Loucy (cell line): Measurements from ENCODE around the gene ATRNL1.

ENCODE experiments used
- H2AFZ ChIP-seq: fragments of 200-600 bp; sonication (generic); 2 replicates; pipeline ENCODE4 v1.6.0; 2016; ENCODE audit warnings: antibody characterized with exemption, mild to moderate bottlenecking, low read length, moderate library complexity
- H3F3A ChIP-seq: fragments of 200-600 bp; 2 replicates; pipeline ENCODE4 v1.6.0; 2016; ENCODE audit warnings: antibody characterized with exemption, low read depth, mild to moderate bottlenecking
- H3K27me3 ChIP-seq: fragments of 200-600 bp; sonication (generic); 2 replicates; pipeline ENCODE4 v1.6.1; 2014; ENCODE audit warnings: low read length, mild to moderate bottlenecking; ENCODE audit not compliant: insufficient read depth, poor library complexity, severe bottlenecking
- H3K36me3 ChIP-seq: fragments of 200-600 bp; sonication (generic); 2 replicates; pipeline ENCODE4 v1.6.1; 2016; ENCODE audit warnings: low read length; ENCODE audit not compliant: insufficient read depth
- H3K4me1 ChIP-seq: fragments of 200-600 bp; sonication (generic); 2 replicates; pipeline ENCODE4 v1.5.1; 2014; ENCODE audit warnings: low read length, mild to moderate bottlenecking; ENCODE audit not compliant: insufficient read depth, poor library complexity, severe bottlenecking
- H3K4me2 ChIP-seq: fragments of 200-600 bp; sonication (generic); 2 replicates; pipeline ENCODE4 v1.6.0; 2014; ENCODE audit warnings: antibody characterized with exemption, low read length, low read depth, mild to moderate bottlenecking; ENCODE audit not compliant: poor library complexity, severe bottlenecking
- H3K4me3 ChIP-seq: fragments of 200-600 bp; sonication (generic); 2 replicates; pipeline ENCODE4 v1.5.1; 2014; ENCODE audit warnings: low read length, mild to moderate bottlenecking, mixed read lengths; ENCODE audit not compliant: poor library complexity, severe bottlenecking
- H3K79me2 ChIP-seq: fragments of 200-600 bp; sonication (generic); 2 replicates; pipeline ENCODE4 v1.6.1; 2014; ENCODE audit warnings: low read length; ENCODE audit not compliant: insufficient read depth
- H3K9ac ChIP-seq: fragments of 200-600 bp; sonication (generic); 2 replicates; pipeline ENCODE4 v1.6.0; 2014; ENCODE audit warnings: mild to moderate bottlenecking, low read depth, low read length, moderate library complexity; ENCODE audit not compliant: poor library complexity, severe bottlenecking
- H3K9me2 ChIP-seq: fragments of 200-600 bp; sonication (generic); replicated peaks from 2 replicates; pipeline ENCODE4 v1.6.1; 2016; ENCODE audit warnings: low read depth, low read length, mixed read lengths
- H3K9me3 ChIP-seq: fragments of 200-600 bp; sonication (generic); 2 replicates; pipeline ENCODE4 v1.6.1; 2014; ENCODE audit warnings: mild to moderate bottlenecking, antibody characterized with exemption, low read length, low read depth; ENCODE audit not compliant: insufficient read depth
- H4K20me1 ChIP-seq: fragments of 200-600 bp; sonication (generic); 2 replicates; pipeline ENCODE4 v1.6.0; 2014; ENCODE audit warnings: antibody characterized with exemption, low read length, mild to moderate bottlenecking; ENCODE audit not compliant: insufficient read depth, poor library complexity, severe bottlenecking
- CTCF ChIP-seq: fragments of 200-600 bp; sonication (generic); conservative IDR thresholded peaks from 2 replicates; pipeline ENCODE4 v1.5.1; 2014; ENCODE audit warnings: mild to moderate bottlenecking, antibody characterized with exemption, low read length
- EZH2phosphoT487 ChIP-seq: fragments of 200-600 bp; IDR thresholded peaks from 2 replicates; pipeline ENCODE4 v1.6.1; 2018; ENCODE audit warnings: antibody characterized with exemption, mild to moderate bottlenecking, moderate library complexity, borderline replicate concordance

ATRNL1 gene

GRCh38 chr10:115974816-115975430 lies 881.8 kb downstream of the ATRNL1 start:
- H3K4me3 ChIP-seq, result no peak overlapping the region
- no peaks in the 10 kb centered on the region for H3K9me3 ChIP-seq
- no peak overlapping the region for H2AFZ ChIP-seq
- no peak for TF ChIP-seq EZH2phosphoT487
- no peak for TF ChIP-seq CTCF
- no peaks in the 10 kb centered on the region for H3K79me2 ChIP-seq
- no peaks in the 10 kb centered on the region for H3K9me2 ChIP-seq
- H3K36me3 ChIP-seq, result no peaks in the 10 kb centered on the region
- no peaks in the 10 kb centered on the region for H4K20me1 ChIP-seq
- no peak overlapping the region for H3K4me2 ChIP-seq
- H3K4me1 ChIP-seq, result no peaks in the 10 kb centered on the region
- H3K9ac ChIP-seq, result no peak overlapping the region
- no peaks in the 10 kb centered on the region for H3F3A ChIP-seq
- H3K27me3 ChIP-seq, result no peaks in the 10 kb centered on the region

- Histone ChIP-seq H4K20me1 (no peaks in the 10 kb centered on the region), H3K4me1 (no peaks in the 10 kb centered on the region), H3K9me2 (no peaks in the 10 kb centered on the region), H2AFZ (no peak overlapping the region), H3K79me2 (no peaks in the 10 kb centered on the region), H3K27me3 (no peaks in the 10 kb centered on the region), H3F3A (no peaks in the 10 kb centered on the region), H3K4me2 (no peak overlapping the region), H3K4me3 (no peak overlapping the region), H3K9me3 (no peaks in the 10 kb centered on the region), H3K36me3 (no peaks in the 10 kb centered on the region), H3K9ac (no peak overlapping the region)
- TF ChIP-seq EZH2phosphoT487, result no peak
- no peak for TF ChIP-seq CTCF
Observed at GRCh38 chr10:115975506-115975905, 882.3 kb downstream of the ATRNL1 start.

- no peak overlapping the region for H3K4me2 ChIP-seq
- no peaks in the 10 kb centered on the region for H3K9me3 ChIP-seq
- H3K79me2 ChIP-seq, result no peaks in the 10 kb centered on the region
- H3K36me3 ChIP-seq, result no peaks in the 10 kb centered on the region
- TF ChIP-seq CTCF, result no peak
- TF ChIP-seq EZH2phosphoT487, result no peak
- H3K4me1 ChIP-seq, result no peaks in the 10 kb centered on the region
- H2AFZ ChIP-seq, result no peak overlapping the region
- H3K9ac ChIP-seq, result no peak overlapping the region
- H3K9me2 ChIP-seq, result no peaks in the 10 kb centered on the region
- H4K20me1 ChIP-seq, result no peaks in the 10 kb centered on the region
- H3K4me3 ChIP-seq, result no peak overlapping the region
- H3F3A ChIP-seq, result no peaks in the 10 kb centered on the region
- no peaks in the 10 kb centered on the region for H3K27me3 ChIP-seq
Observed at GRCh38 chr10:115976342-115976741, 883.2 kb downstream of the ATRNL1 start.
